Progenitor cell of endocrine pancreas (in vitro differentiated cells): Measurements from ENCODE around the gene TRIM65. TPM values are rescaled to one million over a fixed set of nuclear protein-coding genes. Genes with fewer than 3 reads are reported as not detected.

ENCODE experiments used
- DNase-seq: peaks from one replicate; pipeline ENCODE4 v3.0.0; 2021; ENCODE audit warnings: low spot score; ENCODE audit not compliant: unreplicated experiment
- H3K27ac Mint-ChIP-seq: 2 replicates; pipeline ENCODE4 v1.8.0; 2021; ENCODE audit warnings: mild to moderate bottlenecking, moderate library complexity, mixed read lengths
- H3K27me3 Mint-ChIP-seq: 2 replicates; pipeline ENCODE4 v1.8.0; 2021; ENCODE audit warnings: mixed read lengths
- H3K36me3 Mint-ChIP-seq: 2 replicates; pipeline ENCODE4 v1.8.0; 2022; ENCODE audit warnings: mixed read lengths; ENCODE audit not compliant: insufficient read depth
- H3K4me1 Mint-ChIP-seq: 2 replicates; pipeline ENCODE4 v1.8.0; 2021; ENCODE audit warnings: low read depth, mixed read lengths
- H3K4me3 Mint-ChIP-seq: 2 replicates; pipeline ENCODE4 v1.8.0; 2021; ENCODE audit warnings: low read depth, mild to moderate bottlenecking, moderate library complexity, mixed read lengths
- H3K9me3 Mint-ChIP-seq: 2 replicates; pipeline ENCODE4 v1.8.0; 2021; ENCODE audit warnings: low read depth, mixed read lengths
- CTCF ChIP-seq: fragments of 200-600 bp; sonication (generic); IDR thresholded peaks from one replicate; pipeline ENCODE4 v1.5.0; 2021; ENCODE audit warnings: antibody characterized with exemption, mild to moderate bottlenecking; ENCODE audit not compliant: unreplicated experiment
- total RNA-seq: library from RNA; stranded (reverse); gene quantifications from 2 replicates; pipeline ENCODE4 v1.2.1, GENCODE V29; 2021

Gene TRIM65
- total RNA-seq, 1 donor from 2014 or later = 17.1 TPM

- H3K4me1 Mint-ChIP-seq = no peaks in the 10 kb centered on the region
- peaks cover 4% of the 10 kb centered on the region for H3K36me3 Mint-ChIP-seq
- H3K27me3 Mint-ChIP-seq = no peaks in the 10 kb centered on the region
- TF ChIP-seq CTCF = no peak
- no peak overlapping the region for H3K4me3 Mint-ChIP-seq
- no peaks in the 10 kb centered on the region for H3K9me3 Mint-ChIP-seq
- DNase-seq = no peak
- no peak overlapping the region for H3K27ac Mint-ChIP-seq
Observed at GRCh38 chr17:75917141-75917916, 20.6 kb upstream of the TRIM65 start.

- Mint-ChIP-seq H3K9me3 (no peaks in the 10 kb centered on the region), H3K27me3 (no peaks in the 10 kb centered on the region), H3K4me1 (no peaks in the 10 kb centered on the region), H3K27ac (no peak overlapping the region), H3K36me3 (peaks cover 4% of the 10 kb centered on the region), H3K4me3 (no peak overlapping the region)
- TF ChIP-seq CTCF = no peak
- DNase-seq = no peak
Observed at GRCh38 chr17:75915268-75915667, 18.5 kb upstream of the TRIM65 start.

- Mint-ChIP-seq H3K36me3 (peaks cover 4% of the 10 kb centered on the region), H3K4me3 (no peak overlapping the region), H3K27me3 (no peaks in the 10 kb centered on the region), H3K27ac (no peak overlapping the region), H3K9me3 (no peaks in the 10 kb centered on the region), H3K4me1 (no peaks in the 10 kb centered on the region)
- DNase-seq = no peak
- TF ChIP-seq CTCF = no peak
Observed at GRCh38 chr17:75914643-75915267, 18.0 kb upstream of the TRIM65 start.

GRCh38 chr17:75913537-75914210 lies 16.9 kb upstream of the TRIM65 start:
- Mint-ChIP-seq H3K9me3 (no peaks in the 10 kb centered on the region), H3K4me1 (no peaks in the 10 kb centered on the region)
- DNase-seq = no peak

More at GRCh38 chr17:75913537-75914210, 16.9 kb upstream of the TRIM65 start:
- no peak overlapping the region for H3K27ac Mint-ChIP-seq
- no peak for TF ChIP-seq CTCF
- H3K36me3 Mint-ChIP-seq = peaks cover 4% of the 10 kb centered on the region
- H3K4me3 Mint-ChIP-seq = no peak overlapping the region
- no peaks in the 10 kb centered on the region for H3K27me3 Mint-ChIP-seq
